GM12872 (cell line): ENCODE data around the gene UBE2H.

Experiments
- CTCF ChIP-seq: IDR thresholded peaks from 3 replicates; pipeline ENCODE4 v1.5.1; 2011; ENCODE audit warnings: low read depth, mild to moderate bottlenecking, low read length, moderate library complexity; ENCODE audit not compliant: insufficient read depth

The UBE2H gene

GRCh38 chr7:129882531-129882930 lies 70.2 kb downstream of the UBE2H start:
- no peak for TF ChIP-seq CTCF

GRCh38 chr7:129877146-129877792 lies 75.5 kb downstream of the UBE2H start:
- TF ChIP-seq CTCF = no peak

GRCh38 chr7:129875745-129876411 lies 76.9 kb downstream of the UBE2H start:
- TF ChIP-seq CTCF = no peak

- no peak for TF ChIP-seq CTCF
Measured at GRCh38 chr7:129875160-129875559, 77.6 kb downstream of the UBE2H start.

- TF ChIP-seq CTCF = no peak
Measured at GRCh38 chr7:129874722-129875121, 78.0 kb downstream of the UBE2H start.

- TF ChIP-seq CTCF = no peak
Measured at GRCh38 chr7:129872054-129872453, 80.7 kb downstream of the UBE2H start.

GRCh38 chr7:129870668-129871067 lies 82.1 kb downstream of the UBE2H start:
- TF ChIP-seq CTCF = no peak
